HepG2 (cell line): ENCODE data around the gene BORCS5. TPM values are rescaled to one million over a fixed set of nuclear protein-coding genes. Genes with fewer than 3 reads are reported as not detected.

ENCODE experiments used
- CAMTA2 ChIP-seq: sonication (generic); formaldehyde crosslinking; IDR thresholded peaks from 2 replicates; pipeline ENCODE4 v1.4.0; 2020; ENCODE audit warnings: mild to moderate bottlenecking, missing genetic modification reagents, borderline replicate concordance
- CENPX ChIP-seq: sonication (generic); formaldehyde crosslinking; IDR thresholded peaks from 2 replicates; pipeline ENCODE4 v1.9.0; 2021; ENCODE audit warnings: mild to moderate bottlenecking, missing genetic modification reagents, moderate library complexity
- KDM5A ChIP-seq: fragments of 200-600 bp; sonication (generic); IDR thresholded peaks from 2 replicates; pipeline ENCODE4 v1.7.0; 2018; ENCODE audit warnings: antibody characterized with exemption, mild to moderate bottlenecking, low read length, borderline replicate concordance
- NFKBIZ ChIP-seq: IDR thresholded peaks from 2 replicates; pipeline ENCODE4 v1.6.1; 2018; ENCODE audit warnings: missing genetic modification reagents, missing compliant biosample characterization
- POLR2AphosphoS2 ChIP-seq: IDR thresholded peaks from 2 replicates; pipeline ENCODE4 v1.6.1; 2011; ENCODE audit warnings: low read depth, low read length, improper control_type of control experiment
- SMARCE1 ChIP-seq: fragments of 450-650 bp; IDR thresholded peaks from 2 replicates; pipeline ENCODE4 v1.6.1; 2017; ENCODE audit warnings: borderline replicate concordance
- TEAD3 ChIP-seq: optimal IDR thresholded peaks from 2 replicates; pipeline ENCODE3; 2016; ENCODE audit warnings: borderline replicate concordance
- ZNF282 ChIP-seq: fragments of 450-650 bp; IDR thresholded peaks from 2 replicates; pipeline ENCODE4 v1.6.1; 2018; ENCODE audit not compliant: partially characterized antibody
- ZNF567 ChIP-seq: sonication (generic); formaldehyde crosslinking; IDR thresholded peaks from 2 replicates; pipeline ENCODE4 v1.8.1; 2023; ENCODE audit warnings: mild to moderate bottlenecking, missing genetic modification reagents, borderline replicate concordance
- polyA plus RNA-seq, 8 experiments: library from polyadenylated mRNA; depleted of rRNA in 3 of 8; stranded (reverse) in 7 of 8; unstranded in 1 of 8; fragments of >200 nt; fragmentation: Illumina TruSeq in 4 of 8; extraction: Trizol in 4 of 8; gene quantifications; 2 replicates each; pipeline versions ENCODE4 v1.2.1 to v1.2.3, GENCODE V29; 2011 to 2016; ENCODE audit warnings: low read depth in 4 of 8, missing spikeins in 1 of 8, mixed read lengths in 1 of 8; ENCODE audit not compliant: insufficient read depth in 1 of 8
- total RNA-seq, 5 experiments: library from RNA; depleted of rRNA; stranded (reverse); fragments of >200 nt; fragmentation: Illumina TruSeq; extraction: Trizol; gene quantifications; 2 replicates each; pipeline ENCODE4 v1.2.3, GENCODE V29; 2016; ENCODE audit warnings: low read depth in 1 of 5
- TF ChIP-seq, protein P1 (sequence below): sonication (generic); formaldehyde crosslinking; conservative IDR thresholded peaks from 2 replicates; pipeline ENCODE4 v1.4.0; 2020; ENCODE audit warnings: mild to moderate bottlenecking, missing genetic modification reagents, moderate library complexity
- TF ChIP-seq, protein P2 (sequence below): sonication (generic); formaldehyde crosslinking; IDR thresholded peaks from 2 replicates; pipeline ENCODE4 v1.5.1; 2020; ENCODE audit warnings: mild to moderate bottlenecking, missing genetic modification reagents
- TF ChIP-seq, protein P3 (sequence below): sonication (generic); formaldehyde crosslinking; conservative IDR thresholded peaks from 2 replicates; pipeline ENCODE4 v1.8.0; 2022; ENCODE audit warnings: low read depth, missing genetic modification reagents
- TF ChIP-seq, protein P4 (sequence below): sonication (generic); formaldehyde crosslinking; IDR thresholded peaks from 2 replicates; pipeline ENCODE4 v1.5.1; 2020; ENCODE audit warnings: missing genetic modification reagents, mild to moderate bottlenecking, borderline replicate concordance
- TF ChIP-seq, protein P5 (sequence below): IDR thresholded peaks from 2 replicates; pipeline ENCODE4 v1.6.1; 2016; ENCODE audit warnings: missing biosample characterization, missing genetic modification reagents, low read depth
- TF ChIP-seq, protein P6 (sequence below): IDR thresholded peaks from 2 replicates; pipeline ENCODE4 v1.6.1; 2018; ENCODE audit warnings: missing genetic modification reagents

The BORCS5 gene
- total and polyA plus RNA-seq, 2 of the 13 experiments (the other 11 are each of a cell fraction or from before 2014, with no cell fraction given), result 3.9 to 4.7 TPM

DNA sequence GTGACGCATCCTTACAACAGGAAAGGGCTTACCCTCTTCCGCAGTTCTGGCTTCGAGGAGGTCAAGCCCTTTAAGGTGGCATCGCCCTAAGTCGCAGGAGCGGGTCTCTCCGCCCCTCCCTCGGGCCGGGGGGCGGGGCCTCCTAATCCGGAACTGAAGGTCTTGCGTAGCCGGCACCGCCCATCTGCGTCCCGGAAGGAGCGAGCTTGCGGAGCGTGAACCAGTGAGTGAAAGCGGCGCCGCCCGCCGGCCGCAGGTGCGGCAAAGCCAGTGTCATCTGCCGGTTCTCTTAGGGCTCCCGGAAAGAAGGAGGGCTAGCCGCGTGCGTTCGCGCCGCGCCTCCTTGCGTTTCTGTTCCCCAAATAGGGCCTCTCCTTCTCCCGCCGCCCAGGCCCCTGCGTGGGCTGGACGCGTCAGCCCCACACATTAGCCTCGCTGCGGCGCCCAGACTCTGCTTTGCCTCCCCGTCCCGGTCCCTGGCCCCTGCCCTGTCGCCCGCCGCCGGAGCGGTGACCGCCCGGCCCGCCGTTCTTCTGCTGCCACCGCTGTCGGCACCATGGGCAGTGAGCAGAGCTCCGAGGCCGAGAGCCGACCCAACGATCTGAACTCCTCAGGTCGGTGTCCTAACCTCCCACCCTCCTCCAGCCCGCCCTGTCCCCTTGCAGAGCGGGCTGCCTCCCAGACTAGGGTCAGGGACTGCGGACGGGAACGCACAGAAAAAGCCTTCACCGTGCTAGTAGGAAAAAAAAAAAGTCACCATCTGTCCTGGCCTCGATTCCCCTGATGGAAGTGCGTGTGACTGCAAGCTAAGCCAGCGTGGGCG is at the start of gene BORCS5 (continued):
- 0 out of 2 replicates have a peak, but pooled peaks have one; percentile 64 for TF ChIP-seq ZNF567 (CRISPR knock-in tag)
- TF ChIP-seq, protein P1, sequence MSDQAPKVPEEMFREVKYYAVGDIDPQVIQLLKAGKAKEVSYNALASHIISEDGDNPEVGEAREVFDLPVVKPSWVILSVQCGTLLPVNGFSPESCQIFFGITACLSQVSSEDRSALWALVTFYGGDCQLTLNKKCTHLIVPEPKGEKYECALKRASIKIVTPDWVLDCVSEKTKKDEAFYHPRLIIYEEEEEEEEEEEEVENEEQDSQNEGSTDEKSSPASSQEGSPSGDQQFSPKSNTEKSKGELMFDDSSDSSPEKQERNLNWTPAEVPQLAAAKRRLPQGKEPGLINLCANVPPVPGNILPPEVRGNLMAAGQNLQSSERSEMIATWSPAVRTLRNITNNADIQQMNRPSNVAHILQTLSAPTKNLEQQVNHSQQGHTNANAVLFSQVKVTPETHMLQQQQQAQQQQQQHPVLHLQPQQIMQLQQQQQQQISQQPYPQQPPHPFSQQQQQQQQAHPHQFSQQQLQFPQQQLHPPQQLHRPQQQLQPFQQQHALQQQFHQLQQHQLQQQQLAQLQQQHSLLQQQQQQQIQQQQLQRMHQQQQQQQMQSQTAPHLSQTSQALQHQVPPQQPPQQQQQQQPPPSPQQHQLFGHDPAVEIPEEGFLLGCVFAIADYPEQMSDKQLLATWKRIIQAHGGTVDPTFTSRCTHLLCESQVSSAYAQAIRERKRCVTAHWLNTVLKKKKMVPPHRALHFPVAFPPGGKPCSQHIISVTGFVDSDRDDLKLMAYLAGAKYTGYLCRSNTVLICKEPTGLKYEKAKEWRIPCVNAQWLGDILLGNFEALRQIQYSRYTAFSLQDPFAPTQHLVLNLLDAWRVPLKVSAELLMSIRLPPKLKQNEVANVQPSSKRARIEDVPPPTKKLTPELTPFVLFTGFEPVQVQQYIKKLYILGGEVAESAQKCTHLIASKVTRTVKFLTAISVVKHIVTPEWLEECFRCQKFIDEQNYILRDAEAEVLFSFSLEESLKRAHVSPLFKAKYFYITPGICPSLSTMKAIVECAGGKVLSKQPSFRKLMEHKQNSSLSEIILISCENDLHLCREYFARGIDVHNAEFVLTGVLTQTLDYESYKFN (CRISPR knock-in tag), result peak; percentile 40
- peak; percentile 21 for TF ChIP-seq TEAD3
- no peak for TF ChIP-seq ZNF282
- TF ChIP-seq KDM5A, result no peak
- TF ChIP-seq, protein P2, sequence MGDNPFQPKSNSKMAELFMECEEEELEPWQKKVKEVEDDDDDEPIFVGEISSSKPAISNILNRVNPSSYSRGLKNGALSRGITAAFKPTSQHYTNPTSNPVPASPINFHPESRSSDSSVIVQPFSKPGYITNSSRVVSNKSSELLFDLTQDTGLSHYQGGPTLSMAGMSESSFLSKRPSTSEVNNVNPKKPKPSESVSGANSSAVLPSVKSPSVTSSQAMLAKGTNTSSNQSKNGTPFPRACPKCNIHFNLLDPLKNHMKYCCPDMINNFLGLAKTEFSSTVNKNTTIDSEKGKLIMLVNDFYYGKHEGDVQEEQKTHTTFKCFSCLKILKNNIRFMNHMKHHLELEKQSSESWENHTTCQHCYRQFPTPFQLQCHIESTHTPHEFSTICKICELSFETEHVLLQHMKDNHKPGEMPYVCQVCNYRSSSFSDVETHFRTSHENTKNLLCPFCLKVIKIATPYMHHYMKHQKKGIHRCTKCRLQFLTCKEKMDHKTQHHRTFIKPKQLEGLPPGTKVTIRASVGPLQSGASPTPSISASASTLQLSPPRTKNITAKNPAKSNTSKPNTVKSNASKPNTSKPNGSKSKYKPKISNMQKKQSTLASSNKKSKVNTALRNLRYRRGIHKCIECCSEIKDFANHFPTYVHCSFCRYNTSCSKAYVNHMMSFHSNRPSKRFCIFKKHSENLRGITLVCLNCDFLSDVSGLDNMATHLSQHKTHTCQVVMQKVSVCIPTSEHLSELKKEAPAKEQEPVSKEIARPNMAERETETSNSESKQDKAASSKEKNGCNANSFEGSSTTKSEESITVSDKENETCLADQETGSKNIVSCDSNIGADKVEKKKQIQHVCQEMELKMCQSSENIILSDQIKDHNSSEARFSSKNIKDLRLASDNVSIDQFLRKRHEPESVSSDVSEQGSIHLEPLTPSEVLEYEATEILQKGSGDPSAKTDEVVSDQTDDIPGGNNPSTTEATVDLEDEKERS (CRISPR knock-in tag), result peak; percentile 73
- TF ChIP-seq CENPX (CRISPR knock-in tag), result no peak
- no peak for TF ChIP-seq SMARCE1
- TF ChIP-seq, protein P3, sequence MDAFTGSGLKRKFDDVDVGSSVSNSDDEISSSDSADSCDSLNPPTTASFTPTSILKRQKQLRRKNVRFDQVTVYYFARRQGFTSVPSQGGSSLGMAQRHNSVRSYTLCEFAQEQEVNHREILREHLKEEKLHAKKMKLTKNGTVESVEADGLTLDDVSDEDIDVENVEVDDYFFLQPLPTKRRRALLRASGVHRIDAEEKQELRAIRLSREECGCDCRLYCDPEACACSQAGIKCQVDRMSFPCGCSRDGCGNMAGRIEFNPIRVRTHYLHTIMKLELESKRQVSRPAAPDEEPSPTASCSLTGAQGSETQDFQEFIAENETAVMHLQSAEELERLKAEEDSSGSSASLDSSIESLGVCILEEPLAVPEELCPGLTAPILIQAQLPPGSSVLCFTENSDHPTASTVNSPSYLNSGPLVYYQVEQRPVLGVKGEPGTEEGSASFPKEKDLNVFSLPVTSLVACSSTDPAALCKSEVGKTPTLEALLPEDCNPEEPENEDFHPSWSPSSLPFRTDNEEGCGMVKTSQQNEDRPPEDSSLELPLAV (CRISPR knock-in tag), result no peak
- no peak for TF ChIP-seq CAMTA2 (CRISPR knock-in tag)
- TF ChIP-seq POLR2AphosphoS2, result no peak
- TF ChIP-seq, protein P4, sequence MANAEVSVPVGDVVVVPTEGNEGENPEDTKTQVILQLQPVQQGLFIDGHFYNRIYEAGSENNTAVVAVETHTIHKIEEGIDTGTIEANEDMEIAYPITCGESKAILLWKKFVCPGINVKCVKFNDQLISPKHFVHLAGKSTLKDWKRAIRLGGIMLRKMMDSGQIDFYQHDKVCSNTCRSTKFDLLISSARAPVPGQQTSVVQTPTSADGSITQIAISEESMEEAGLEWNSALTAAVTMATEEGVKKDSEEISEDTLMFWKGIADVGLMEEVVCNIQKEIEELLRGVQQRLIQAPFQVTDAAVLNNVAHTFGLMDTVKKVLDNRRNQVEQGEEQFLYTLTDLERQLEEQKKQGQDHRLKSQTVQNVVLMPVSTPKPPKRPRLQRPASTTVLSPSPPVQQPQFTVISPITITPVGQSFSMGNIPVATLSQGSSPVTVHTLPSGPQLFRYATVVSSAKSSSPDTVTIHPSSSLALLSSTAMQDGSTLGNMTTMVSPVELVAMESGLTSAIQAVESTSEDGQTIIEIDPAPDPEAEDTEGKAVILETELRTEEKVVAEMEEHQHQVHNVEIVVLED (CRISPR knock-in tag), result peak; percentile 93
- no peak for TF ChIP-seq NFKBIZ (CRISPR knock-in tag)
- TF ChIP-seq, protein P5, sequence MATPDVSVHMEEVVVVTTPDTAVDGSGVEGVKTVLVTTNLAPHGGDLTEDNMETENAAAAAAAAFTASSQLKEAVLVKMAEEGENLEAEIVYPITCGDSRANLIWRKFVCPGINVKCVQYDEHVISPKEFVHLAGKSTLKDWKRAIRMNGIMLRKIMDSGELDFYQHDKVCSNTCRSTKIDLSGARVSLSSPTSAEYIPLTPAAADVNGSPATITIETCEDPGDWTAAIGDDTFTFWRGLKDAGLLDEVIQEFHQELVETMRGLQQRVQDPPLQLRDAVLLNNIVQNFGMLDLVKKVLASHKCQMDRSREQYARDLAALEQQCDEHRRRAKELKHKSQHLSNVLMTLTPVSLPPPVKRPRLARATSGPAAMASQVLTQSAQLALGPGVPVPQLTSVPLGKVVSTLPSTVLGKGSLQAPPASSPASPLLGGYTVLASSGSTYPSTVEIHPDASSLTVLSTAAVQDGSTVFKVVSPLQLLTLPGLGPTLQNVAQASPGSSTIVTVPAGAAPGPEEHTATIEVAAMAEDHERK, result peak; percentile 67
- TF ChIP-seq, protein P6, sequence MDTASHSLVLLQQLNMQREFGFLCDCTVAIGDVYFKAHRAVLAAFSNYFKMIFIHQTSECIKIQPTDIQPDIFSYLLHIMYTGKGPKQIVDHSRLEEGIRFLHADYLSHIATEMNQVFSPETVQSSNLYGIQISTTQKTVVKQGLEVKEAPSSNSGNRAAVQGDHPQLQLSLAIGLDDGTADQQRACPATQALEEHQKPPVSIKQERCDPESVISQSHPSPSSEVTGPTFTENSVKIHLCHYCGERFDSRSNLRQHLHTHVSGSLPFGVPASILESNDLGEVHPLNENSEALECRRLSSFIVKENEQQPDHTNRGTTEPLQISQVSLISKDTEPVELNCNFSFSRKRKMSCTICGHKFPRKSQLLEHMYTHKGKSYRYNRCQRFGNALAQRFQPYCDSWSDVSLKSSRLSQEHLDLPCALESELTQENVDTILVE (CRISPR knock-in tag), result peak; percentile 89; the same call in 1 of the 2 replicates
